Progenitor cell of endocrine pancreas (in vitro differentiated cells): ENCODE data around the gene ALPI. TPM values are rescaled to one million over a fixed set of nuclear protein-coding genes. Genes with fewer than 3 reads are reported as not detected.

Experiments
- DNase-seq: peaks from one replicate; pipeline ENCODE4 v3.0.0; 2021; ENCODE audit warnings: low spot score; ENCODE audit not compliant: unreplicated experiment
- H3K27ac Mint-ChIP-seq: 2 replicates; pipeline ENCODE4 v1.8.0; 2021; ENCODE audit warnings: mild to moderate bottlenecking, moderate library complexity, mixed read lengths
- H3K27me3 Mint-ChIP-seq: 2 replicates; pipeline ENCODE4 v1.8.0; 2021; ENCODE audit warnings: mixed read lengths
- H3K36me3 Mint-ChIP-seq: 2 replicates; pipeline ENCODE4 v1.8.0; 2022; ENCODE audit warnings: mixed read lengths; ENCODE audit not compliant: insufficient read depth
- H3K4me1 Mint-ChIP-seq: 2 replicates; pipeline ENCODE4 v1.8.0; 2021; ENCODE audit warnings: low read depth, mixed read lengths
- H3K4me3 Mint-ChIP-seq: 2 replicates; pipeline ENCODE4 v1.8.0; 2021; ENCODE audit warnings: low read depth, mild to moderate bottlenecking, moderate library complexity, mixed read lengths
- H3K9me3 Mint-ChIP-seq: 2 replicates; pipeline ENCODE4 v1.8.0; 2021; ENCODE audit warnings: low read depth, mixed read lengths
- total RNA-seq: library from RNA; stranded (reverse); gene quantifications from 2 replicates; pipeline ENCODE4 v1.2.1, GENCODE V29; 2021
- TF ChIP-seq, protein P1 (sequence below): fragments of 200-600 bp; sonication (generic); IDR thresholded peaks from one replicate; pipeline ENCODE4 v1.5.0; 2021; ENCODE audit warnings: antibody characterized with exemption, mild to moderate bottlenecking; ENCODE audit not compliant: unreplicated experiment

The ALPI gene
- total RNA-seq, 1 donor from 2014 or later: not detected

DNA sequence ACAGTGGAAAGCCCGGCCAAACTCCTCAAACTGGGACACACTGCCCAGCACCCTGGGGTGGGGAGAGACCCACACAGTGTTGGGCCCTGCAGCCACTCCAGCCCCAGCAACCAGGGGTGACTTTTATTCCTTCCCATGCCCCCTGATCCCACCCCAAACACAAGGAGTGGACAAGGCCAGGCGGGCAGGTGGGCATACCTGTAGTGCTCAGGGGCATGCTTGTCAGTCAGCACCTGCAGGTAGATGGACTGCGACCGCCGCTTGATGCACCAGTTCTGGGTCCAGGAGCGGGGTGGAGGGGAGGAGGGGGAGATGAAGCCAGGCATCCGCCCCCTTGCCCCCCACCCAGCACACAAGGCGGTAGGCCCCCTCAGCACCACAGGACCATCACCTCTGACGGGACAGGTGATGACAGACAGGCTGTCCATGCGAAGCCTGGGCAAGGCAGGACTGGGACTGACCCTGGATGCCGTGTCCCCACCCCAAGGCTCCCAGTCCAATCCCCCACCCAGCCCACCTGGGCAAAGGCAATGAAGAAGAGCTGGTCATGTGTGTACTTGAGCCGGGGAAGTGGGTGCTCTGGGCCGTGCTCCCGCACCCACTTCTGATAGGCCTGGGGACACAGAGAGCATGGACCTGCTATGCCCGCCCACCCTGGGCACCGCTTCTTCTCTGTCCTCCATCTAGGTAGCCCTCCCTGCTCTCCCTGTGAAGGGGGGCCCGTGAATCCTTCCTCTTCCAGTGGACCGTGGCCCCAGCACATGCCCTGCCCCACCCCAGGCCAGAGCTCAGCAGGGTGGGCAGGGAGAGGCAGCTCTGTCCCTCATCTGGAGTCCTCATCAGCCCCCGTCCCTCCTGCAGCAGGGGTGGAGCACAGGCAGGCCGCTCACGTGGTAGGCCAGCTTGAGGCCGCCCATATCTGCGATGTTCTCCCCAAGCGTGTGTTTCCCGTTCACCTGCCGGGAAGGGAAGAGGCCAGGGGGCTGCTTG, 24.5 kb downstream of the ALPI start:
- Mint-ChIP-seq H3K27ac (no peak overlapping the region), H3K9me3 (no peaks in the 10 kb centered on the region), H3K27me3 (peaks cover 41% of the 10 kb centered on the region), H3K4me1 (no peaks in the 10 kb centered on the region), H3K36me3 (no peaks in the 10 kb centered on the region), H3K4me3 (no peak overlapping the region)
- TF ChIP-seq, protein P1, sequence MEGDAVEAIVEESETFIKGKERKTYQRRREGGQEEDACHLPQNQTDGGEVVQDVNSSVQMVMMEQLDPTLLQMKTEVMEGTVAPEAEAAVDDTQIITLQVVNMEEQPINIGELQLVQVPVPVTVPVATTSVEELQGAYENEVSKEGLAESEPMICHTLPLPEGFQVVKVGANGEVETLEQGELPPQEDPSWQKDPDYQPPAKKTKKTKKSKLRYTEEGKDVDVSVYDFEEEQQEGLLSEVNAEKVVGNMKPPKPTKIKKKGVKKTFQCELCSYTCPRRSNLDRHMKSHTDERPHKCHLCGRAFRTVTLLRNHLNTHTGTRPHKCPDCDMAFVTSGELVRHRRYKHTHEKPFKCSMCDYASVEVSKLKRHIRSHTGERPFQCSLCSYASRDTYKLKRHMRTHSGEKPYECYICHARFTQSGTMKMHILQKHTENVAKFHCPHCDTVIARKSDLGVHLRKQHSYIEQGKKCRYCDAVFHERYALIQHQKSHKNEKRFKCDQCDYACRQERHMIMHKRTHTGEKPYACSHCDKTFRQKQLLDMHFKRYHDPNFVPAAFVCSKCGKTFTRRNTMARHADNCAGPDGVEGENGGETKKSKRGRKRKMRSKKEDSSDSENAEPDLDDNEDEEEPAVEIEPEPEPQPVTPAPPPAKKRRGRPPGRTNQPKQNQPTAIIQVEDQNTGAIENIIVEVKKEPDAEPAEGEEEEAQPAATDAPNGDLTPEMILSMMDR: no peak
- DNase-seq: no peak

DNA sequence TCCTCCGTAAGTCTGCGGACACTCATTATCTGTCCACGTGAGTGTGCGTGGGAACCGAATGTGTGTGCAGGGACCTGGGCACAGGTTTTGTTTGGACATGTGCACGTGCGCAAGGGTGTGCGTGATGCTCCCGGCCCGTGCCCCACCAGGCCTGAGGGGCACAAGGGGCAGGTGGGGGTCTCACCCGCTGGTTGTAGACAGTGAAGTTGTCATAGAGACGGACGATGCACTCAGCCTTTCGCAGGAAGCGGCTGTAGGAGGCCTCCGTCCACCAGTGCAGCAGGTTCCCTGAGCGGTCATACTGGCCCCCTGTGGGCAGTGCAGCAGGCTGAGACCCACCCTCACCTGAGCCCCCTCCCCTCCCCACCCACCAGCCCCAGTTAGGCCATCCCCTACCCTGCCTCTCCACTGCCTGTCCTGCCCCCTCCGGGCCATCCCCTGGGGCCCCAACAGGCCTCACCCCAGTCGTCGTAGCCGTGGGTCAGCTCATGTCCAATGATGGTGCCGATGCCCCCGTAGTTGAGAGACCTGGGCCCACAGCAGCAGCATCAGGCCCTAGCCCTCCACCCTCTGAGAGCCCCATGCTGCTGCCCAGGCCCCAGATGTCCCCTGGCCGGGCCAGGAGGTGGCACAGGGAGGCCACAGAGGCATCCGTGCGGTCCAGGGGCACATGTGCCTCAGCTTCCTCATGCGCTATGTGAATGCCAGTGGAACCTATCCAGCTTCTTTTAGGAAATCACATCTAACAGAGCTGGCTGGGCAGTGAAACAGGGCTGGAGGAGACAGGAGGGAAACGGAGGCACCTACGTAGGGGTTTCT, 25.6 kb downstream of the ALPI start:
- Mint-ChIP-seq H3K36me3 (no peaks in the 10 kb centered on the region), H3K4me1 (no peaks in the 10 kb centered on the region), H3K9me3 (no peaks in the 10 kb centered on the region), H3K27ac (no peak overlapping the region), H3K27me3 (peaks cover 40% of the 10 kb centered on the region), H3K4me3 (no peak overlapping the region)
- no peak for DNase-seq
- TF ChIP-seq, protein P1: no peak

DNA sequence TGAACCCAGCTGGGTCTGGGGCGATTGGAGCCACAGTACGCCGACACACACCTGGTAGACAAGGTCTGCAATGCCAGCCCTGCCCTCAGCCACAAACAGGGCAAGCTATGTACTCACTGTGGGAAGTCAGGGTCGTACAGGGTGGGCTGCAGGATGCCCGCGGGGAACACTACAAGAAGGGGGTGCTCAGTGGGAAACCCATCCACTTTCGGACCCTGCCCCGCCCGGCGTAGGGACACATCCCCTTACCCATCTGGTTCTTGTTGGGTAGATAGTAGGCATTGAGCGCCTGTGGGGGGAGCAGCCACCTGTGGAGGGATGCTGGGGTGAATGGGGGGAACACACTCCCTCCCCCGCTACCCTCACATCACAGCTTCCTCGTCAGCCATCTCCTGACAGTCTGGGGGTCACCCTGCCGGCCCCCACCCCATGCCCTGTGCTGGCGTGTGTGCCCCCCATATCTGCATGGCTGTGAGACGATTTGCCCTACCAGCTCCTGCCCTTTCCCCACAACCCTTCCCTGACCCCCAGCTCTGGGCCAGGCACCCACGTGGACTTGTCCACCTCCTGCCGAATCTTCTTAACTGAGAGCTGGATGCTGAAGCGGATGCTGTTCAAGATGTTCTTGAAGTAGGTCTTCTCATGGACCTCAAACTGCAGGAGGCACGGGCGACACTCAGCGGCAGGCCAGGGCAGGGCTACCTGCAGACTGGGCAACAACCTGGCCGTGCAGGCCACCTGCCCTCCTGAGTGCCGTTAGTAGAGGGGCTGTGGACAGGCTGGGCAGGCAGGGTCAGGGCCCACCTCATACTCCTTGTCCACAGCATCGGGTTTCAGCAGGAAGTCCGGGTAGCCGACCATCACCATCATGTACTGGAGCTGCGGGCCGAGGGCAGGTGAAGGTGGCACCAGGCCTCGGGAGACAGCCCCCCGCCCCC, 26.6 kb downstream of the ALPI start:
- H3K4me1 Mint-ChIP-seq: no peaks in the 10 kb centered on the region
- H3K27me3 Mint-ChIP-seq: peaks cover 44% of the 10 kb centered on the region
- H3K36me3 Mint-ChIP-seq: no peaks in the 10 kb centered on the region
- DNase-seq: no peak
- H3K27ac Mint-ChIP-seq: no peak overlapping the region
- TF ChIP-seq, protein P1: no peak
- H3K4me3 Mint-ChIP-seq: no peak overlapping the region
- no peaks in the 10 kb centered on the region for H3K9me3 Mint-ChIP-seq

DNA sequence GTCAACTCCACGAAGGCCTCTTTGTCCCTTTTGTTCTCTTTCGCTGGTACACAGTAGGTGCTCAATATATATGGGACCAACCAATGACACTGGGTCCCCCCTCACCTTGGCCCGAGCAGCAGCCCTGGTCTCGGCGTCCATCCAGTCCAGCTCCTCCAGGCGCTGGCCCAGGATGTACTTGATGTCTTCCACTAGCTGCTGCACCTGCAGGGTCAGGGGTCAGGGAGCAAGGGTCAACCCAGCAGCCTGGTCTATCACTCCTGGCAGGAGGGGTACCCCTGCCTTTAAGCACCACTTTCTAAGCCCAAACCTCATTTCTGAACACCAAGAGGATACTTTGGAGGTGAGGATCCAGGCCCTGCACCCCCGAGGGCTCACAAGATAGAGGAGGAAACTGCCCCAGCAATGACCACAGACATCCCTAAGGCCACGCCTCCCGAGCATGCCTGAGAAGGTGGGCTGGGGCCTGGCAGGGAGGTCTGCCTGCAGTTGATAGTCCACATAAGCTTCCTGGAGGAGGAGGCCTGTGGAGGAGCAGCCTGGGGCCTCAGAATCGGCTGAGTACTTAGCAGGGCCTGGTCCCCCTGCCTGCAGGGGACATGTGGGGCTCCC, 27.5 kb downstream of the ALPI start:
- no peaks in the 10 kb centered on the region for H3K9me3 Mint-ChIP-seq
- H3K4me1 Mint-ChIP-seq: no peaks in the 10 kb centered on the region
- no peak overlapping the region for H3K4me3 Mint-ChIP-seq
- H3K36me3 Mint-ChIP-seq: no peaks in the 10 kb centered on the region
- DNase-seq: no peak
- TF ChIP-seq, protein P1: no peak
- H3K27ac Mint-ChIP-seq: no peak overlapping the region
- peaks cover 49% of the 10 kb centered on the region for H3K27me3 Mint-ChIP-seq
